GM21786 (cell line): ENCODE data around the gene FGF3.

Source experiments
- ATAC-seq: cut with Tn5 transposase; IDR thresholded peaks from one replicate; pipeline ENCODE4 v1.9.1; 2021; ENCODE audit not compliant: unreplicated experiment

Gene FGF3

DNA sequence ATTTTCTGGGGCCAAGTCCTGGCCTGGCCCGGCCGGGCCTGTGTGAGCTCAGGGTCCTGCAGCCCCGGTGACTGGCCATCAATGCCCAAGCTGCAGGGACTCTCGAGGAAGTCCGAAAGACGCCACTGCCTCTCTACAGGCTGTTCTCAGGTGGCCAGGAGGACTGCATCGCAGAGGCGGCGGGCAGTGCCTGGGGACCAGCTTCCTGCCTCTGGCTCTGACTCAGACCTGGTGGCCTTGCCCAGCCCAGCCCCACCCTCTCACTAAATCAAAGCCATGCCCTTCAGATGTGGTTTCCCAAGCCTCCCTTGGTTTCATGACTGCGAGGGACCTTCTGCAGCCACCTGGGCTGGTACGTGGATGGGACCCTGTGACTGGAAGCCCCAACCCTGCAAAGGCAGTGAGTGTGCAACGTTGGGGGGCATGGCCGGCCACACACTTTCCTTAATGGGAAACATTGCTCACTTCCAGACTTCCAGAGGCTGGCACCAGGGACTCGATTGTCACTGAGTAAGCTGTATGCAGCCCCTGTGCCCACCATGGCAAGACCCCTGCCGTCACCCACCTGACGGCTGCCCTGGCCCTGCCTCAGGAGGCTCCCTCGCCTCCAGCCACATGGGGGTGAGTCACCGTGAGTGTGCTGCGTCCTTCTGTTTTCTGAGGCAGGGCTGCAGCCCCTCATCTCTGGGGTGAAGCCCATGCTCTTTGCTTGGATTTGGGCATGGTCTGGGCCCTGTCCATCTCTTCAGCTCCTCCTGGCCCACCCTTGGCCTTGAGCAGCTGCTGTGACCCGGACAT lies 6.0 kb upstream of the FGF3 start:
- ATAC-seq = no peak

DNA sequence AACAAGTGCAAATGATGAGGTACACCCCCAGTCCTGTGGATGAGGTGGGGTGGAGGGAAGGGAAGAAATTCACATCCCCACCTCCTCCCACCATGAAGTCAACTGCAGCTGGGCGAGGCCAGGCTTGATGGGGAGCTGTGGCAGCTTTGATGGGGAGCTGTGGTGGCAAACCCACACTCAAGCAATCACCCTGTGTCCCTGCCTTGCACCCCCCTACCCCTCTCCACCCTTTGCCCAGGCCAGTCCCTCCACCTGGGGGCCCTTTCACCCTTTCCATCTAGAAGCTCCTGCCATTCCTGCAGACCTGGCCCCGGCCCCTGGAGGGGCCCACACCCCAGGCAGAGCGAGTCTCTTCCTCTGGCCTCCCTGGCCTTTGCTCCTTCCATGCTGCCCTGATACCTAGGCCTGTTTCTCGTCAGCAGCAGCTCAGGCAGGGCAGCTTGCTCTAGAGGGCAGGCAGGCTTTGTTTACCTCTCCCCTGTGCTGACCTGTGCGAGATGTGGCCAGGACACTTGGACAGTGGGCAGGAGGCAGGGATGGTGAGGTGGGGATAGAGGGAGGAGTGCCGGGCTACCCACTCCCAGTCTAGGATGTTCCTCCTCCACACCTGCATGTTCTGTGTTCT lies 4.5 kb upstream of the FGF3 start:
- no peak for ATAC-seq

DNA sequence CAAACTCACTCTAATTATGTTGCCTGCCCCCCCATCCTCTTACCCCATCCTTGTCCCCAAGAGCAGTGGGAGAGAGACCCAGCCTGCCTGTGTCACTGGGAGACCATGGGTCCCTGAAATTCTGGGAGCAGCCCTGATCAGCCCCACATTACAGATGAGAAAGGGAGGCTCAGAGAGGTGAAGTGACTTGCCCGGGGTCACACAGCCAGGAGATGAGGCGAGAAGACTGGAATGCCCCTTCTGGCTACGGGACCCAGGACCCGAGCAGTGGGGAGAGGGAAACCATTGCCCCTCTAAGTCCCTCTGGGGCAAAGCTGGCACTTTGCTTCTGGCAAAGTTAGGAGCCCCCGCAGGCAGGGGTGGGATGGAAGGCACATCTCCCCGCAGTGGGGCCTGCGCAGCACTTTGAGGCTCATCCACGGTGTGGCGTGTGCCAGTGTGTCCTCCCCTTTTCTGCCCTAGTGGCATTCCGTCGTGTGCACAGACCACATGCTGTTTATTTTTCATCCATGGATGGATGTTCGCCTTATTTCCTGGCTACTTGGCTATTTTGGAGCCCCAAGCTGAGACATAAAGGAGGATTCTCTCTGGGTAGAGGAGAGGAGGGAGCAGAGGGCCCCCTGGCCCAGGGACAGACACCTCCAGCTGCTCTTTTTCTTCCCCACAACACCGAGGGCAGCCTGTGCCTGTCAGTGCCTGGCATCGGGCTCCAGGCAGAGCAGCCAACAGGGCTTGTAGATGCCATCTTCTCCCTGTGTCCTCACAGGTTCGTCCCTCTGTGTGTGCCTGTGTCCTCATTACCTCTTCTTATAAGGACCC lies 3.7 kb upstream of the FGF3 start:
- no peak for ATAC-seq

DNA sequence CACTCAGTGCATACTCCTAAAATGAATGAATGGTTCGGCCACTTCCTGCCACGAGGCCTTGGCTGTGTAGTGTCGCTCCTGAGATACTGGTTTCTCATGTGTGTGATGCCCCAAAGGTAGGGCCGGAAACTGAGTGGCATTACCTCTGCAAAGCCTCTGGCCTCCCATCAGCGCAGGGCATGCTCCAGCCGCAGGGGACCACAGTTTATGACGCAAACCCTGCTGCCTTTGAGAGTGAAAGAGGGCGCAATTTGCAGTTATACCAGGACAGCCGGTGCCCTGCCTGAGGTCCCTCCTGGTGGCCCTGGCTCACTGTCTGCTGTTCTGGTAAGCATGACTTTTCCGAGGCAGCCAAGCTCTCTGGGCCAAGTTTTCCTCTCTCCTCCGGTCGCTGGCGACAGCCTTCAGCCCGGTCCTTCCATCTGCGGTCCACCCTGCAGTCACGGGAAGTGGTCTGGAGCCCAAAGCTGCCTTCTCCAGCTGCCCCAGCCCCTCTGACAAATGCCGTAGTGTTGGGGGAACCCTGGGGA lies 2.4 kb upstream of the FGF3 start:
- ATAC-seq = no peak

DNA sequence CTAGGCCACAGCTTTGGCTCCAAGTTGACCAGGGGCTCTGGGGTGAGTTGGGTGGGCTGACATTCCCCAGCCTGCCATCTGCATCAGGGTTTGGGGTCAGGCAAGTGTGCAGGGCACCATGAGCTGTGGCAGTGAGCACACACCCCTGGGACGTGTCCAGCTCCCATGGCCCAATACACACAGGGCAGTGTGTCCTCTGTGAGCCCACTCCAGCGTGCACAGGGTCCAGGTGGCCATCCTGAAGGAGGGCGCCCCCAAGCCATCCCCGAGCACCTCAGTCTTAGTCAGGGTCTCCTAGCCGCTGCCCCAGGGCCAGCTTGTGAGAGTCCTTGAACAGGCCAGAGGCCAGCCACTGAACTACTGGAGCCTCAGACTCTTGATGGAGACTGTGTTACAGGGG lies 1.2 kb upstream of the FGF3 start:
- no peak for ATAC-seq

DNA sequence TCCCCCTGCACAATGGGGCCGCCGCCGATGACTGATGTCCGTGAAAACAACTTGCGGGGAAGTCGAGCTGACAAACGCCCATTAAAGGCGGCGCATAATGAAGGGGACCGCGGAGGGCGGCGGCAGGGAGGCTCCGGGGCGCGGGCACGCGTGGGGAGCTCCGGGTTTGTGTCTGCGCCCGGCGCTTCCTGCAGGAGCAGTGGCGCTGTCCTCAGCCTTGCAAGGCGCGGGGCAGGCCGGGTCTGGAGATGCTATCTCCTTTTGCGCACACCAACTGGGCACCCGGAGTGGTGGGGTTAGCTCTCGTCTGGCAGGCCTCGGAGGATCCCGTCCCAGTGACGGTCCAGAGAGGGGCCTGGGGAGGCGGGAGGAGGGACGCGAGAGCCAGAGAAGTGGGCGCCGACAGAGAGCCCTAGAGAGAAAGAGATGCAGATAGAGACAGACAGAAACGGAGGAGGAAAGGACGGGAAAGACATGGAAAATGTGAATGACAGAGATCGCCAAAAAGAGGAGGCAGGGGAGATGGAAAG lies 390 bp upstream of the FGF3 start:
- ATAC-seq = no peak

DNA sequence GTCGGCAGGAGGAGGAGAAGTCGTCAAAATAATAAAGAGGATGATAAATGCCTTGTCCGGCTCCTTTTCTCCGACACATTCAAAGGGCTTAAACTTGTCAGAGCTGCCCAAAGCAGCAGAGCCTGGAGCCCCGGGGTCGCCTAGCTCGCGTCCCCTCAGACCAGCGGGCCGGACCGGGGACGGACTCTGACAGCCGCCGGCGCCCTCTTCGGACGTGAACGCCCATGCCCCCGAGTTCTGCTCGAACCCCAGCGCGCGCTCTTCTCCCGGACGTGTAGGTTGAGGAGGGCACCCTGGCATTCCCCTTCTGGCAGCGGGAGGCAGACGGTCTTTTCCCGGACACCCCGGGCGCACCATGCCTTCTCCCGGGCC lies 999 bp downstream of the FGF3 start:
- ATAC-seq = no peak

DNA sequence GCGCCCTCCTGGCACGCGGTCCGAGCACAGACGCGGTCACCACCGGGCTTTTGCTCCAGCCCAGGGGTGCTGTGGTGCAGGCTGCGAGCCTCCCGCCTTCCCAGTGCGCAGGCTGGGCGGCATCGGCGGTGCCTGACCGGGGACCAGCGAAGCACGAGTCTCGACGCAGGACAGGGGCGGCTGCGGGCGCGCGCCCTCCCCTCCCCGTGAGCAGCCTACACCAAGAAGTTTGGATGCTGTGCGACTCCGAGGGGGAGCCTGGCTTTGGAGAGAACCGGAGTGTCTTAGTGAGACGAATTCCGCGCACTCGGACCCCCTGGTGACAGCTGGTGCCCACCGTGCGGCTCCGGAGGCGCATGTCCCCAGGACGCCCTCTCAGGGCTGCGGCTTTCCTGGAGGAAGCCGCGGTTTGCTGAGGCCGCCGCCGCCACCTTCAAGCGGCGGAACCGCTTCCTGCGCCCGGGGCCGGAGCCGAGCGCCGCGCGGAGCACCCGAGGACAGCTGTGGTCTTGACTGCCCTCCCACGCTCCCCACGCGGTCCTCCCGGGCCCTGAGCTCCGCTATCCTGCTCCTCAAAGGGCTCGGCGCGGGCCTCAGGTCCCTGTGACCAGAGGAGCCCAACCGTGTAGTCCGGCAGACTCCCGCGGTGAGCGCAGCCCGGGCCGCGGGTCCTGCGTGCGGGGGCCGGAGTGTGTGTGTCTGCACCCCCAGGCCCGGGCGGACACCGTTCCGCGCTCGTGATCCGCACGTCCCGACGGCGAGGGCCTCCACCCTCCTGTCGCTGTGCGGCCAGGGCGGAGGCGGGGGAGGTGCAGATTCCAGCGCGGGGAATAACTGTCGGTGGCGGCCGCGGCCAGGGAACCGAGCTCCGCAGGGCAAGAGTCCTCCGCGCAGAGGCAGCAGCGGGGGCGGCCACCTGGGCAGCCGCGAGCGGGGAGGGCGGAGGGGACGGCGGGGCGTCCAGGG lies 1.7 kb downstream of the FGF3 start:
- no peak for ATAC-seq

DNA sequence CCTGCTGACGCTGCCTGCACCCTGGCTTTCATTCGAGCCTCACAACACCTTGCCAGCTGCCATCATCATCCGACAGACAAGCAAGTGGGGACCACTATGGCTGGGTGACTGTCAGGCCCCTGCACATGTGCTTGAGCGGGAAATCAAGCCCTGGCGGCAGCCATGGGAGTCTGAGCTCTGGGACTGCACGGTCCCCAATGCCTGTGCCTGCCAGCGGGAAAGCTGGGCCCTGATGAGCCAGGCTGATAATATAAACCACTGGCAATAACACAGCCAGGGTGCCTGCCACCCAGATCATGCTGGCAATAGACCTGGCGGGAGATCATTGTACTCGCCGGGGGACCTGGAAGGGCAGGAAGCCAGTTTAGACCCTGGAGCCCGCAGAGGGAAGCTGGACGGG lies 2.5 kb downstream of the FGF3 start:
- ATAC-seq = no peak

DNA sequence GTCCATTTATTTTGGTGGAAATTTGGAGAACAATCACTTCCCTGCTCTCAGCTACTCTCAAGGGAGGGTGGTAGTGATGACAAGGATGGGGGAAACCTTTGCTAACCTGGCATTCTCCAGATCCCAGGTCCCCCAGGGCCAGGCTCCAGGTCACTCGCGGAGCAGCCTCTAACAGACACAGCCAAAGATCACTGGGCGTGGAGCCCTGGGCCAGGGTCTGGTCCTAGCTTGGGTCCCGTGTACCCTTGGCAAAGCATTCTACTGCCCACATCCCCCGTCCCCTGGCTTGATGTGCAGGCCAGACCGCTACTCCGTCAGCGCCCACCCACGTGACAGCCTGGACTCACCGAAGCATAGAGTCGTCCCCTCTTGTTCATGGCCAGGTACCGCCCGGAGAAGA lies 3.2 kb downstream of the FGF3 start:
- no peak for ATAC-seq

DNA sequence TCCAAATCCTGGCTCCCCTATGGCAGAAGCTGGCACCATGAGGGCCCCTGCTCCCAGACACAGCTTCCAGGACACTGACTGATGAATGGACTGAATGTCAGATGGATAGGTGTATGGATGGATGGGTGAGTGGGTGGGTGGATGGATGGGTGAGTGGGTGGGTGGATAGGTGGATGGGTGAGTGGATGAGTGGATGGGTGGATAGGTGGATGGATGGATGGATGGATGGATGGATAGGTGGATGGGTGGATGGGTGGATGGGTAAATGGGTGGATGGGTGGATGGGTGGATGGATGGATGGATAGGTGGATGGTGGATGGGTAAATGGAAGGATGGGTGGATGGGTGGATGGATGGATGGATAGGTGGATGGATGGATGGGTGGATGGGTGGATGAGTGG lies 4.3 kb downstream of the FGF3 start:
- no peak for ATAC-seq

DNA sequence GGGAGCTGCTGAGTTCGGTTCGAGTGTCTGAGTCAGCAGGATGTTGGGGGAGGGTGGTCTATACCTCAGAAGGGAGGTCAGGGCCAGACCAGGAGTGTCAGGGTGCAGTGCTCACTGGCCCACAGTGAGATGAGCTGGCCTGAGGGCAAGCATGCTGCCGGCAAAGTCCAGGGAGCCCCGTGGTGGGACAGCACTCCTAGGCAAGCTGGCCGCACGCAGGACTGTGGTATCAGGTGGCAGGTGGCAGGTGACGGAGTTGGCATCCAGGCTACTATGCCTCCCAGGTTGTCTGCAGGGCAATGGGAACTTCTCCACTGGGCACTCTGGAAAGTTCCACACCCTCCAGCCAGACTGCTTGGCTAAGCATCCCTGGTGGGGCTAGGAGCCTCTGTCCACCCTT lies 4.8 kb downstream of the FGF3 start:
- ATAC-seq = no peak

DNA sequence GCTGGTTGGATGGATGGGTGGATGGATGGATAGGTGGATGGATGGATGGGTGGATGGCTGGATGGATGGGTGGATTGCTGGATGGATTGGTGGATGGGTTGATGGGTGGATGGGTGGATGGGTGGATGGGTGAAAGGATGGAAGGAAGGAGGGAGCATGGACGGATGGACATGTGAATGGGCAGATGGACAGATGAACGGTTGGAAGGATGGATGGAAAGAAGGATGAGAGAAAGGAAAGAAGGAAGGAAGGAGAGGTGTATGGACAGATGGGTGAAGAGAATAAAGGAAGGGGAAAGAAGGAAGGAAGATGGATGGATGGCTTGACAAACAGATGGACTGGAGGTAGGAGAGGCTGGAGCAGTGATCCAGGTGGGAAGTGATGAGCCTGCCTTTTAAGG lies 5.4 kb downstream of the FGF3 start:
- ATAC-seq = no peak

DNA sequence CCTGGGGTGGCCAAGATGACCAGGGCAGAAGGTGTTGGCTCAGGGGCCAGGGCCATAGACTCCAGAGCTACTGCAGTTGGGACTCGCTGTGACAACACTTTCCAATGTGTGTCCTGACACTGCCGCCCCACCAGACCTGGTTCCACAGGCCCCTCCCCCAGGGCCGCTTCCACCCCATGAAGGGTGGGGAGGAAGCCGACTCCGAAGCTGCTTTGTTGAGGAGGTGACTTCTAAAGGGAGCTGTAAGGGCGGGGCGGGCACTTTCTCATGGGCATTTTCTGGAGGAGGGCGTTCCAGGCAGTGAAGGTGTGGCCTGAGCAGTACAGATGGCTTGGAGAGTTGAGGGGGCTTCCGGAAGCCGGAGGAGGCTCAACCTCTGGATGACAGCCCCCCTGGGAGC lies 6.3 kb downstream of the FGF3 start:
- no peak for ATAC-seq

DNA sequence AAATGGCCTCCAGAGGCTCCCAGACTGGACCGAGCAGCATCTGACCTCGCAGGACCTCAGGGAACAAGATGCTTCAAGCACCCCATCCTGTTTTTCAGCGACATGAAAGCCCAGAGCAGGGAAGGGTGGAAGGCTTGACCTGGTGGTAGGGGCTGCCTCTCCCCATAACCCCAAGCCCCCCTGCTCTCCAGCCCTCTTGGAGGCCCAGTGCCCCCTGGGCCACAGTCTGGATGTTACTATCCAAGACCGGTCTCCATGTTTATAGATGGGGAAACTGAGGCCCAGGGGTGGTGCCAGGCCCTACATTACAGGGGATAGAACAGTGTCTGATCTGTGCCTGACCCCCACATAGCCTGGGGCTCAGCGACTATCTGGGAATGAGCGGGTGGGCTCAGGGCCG lies 7.0 kb downstream of the FGF3 start:
- ATAC-seq = no peak

DNA sequence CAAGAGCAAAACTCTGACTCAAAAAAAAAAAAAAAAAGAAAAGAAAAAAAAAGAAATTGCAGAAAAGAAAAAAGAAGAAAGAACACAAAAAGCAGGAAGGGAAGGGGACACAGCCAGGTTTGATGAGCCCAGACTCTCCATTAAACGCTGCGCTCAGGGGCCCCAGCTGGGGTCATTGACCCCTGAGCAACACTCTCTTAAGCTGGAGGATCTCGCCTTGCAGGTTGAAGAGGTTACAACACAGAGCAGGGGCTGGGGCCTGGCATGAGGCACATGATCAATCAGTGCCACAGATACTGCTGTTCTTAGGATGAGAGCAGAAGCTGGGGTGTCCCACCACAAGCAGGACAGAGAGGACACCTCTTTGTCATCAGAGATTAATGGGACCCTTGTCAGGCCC lies 7.8 kb downstream of the FGF3 start:
- ATAC-seq = no peak

DNA sequence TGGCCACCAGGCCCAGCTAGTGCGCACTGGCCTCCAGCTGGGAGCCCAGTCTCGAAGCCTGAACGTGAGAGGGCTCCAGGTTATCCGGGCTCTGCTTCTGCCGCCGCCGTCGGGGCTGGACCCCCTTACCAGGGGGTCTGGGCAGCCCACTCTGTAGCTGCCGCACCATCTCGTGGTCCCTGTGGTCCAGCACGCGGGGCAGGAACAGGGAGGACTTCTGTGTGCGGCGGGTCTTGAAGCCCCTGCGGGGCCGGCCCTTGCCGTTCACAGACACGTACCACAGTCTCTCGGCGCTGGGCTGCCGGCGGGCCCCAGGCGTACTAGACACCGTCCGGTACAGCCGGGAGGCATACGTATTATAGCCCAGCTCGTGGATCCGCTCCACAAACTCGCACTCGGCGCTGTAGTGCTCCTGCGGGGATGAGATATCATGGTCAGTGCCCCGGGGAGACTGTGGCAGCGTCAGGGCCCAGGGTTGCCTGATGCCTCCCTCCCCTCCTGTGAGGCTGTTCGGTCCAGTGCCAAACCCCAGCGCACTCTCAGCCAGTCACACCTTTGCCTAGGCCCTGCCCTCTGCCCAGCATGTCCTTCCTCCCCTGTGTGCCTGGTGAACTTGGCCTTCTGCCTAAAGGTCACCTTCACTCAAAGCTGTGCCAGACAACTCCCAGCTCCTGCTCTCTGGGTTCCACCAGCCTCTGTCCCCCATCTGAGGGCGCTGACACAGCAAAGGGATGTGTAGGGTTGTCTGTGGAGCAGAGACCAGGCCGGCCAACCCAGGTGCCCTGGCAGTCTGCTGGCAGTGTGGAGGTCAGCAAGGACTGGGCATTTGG lies 8.7 kb downstream of the FGF3 start:
- no peak for ATAC-seq

DNA sequence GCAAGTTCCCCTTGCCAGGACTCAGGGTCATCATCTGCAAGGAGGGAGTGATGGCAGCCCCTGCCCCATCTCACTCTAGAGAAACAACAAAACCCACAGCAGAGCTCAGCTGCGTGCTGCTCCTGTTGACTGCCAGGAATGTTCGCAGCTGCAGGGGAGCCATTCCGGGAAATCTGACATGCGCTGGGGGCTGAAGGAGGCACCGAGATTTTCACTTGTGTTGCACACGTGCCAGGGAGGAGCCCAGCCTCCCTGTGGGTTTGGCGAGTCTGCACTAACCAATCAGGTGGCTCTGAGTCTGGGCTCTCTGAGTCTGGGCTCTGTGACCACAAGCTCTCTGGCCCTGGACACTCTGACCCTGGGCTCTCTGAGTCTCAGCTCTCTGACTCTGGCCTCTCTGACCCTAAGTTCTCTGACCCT lies 10.5 kb downstream of the FGF3 start:
- ATAC-seq = no peak

DNA sequence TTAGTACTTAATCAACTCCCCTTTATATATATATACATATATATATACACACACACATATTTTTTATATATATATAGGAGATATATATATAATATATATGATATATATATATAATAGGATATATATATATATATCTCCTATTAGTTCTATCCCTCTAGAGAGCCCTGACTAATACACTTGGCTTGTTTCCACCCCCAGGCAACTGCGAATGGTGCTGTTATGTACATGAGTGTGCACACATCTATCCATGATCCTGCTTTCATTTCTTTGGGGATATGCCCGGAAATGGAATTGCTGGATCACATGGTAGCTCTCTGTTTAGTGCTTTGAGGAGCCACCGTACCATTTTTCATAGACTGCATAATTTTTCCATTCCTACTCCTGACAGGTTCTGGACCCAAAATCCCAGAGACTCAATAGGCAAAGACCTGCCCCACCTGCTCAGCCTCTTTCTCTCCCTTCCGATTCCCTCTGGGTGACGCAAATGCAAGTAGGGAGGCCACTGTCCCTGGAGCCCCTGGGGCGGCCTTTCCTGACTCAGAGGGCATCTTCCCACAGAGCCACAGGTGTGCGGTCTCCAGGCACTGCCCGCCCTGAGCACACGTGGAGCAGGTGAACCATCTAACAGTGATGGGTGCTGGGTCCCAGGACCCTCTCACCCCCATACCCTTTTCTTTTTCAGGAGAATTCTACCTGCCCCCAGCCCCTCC lies 12.0 kb downstream of the FGF3 start:
- no peak for ATAC-seq
